Inflammatory macrophage treated with lipopolysaccharide for 4 hours (primary cell): Measurements from ENCODE around the gene KIRREL3.

Experiments
- DNase-seq: peaks from one replicate; pipeline ENCODE4 v3.0.0-alpha.2; 2020

The KIRREL3 gene

GRCh38 chr11:126522152-126522551, 478.4 kb downstream of the KIRREL3 start:
- DNase-seq, result no peak

GRCh38 chr11:126521196-126521595, 479.4 kb downstream of the KIRREL3 start:
- DNase-seq, result no peak

- DNase-seq, result no peak
These were observed 480.5 kb downstream of the KIRREL3 start for GRCh38 chr11:126519764-126520734.

- DNase-seq, result no peak
These were observed 481.4 kb downstream of the KIRREL3 start for GRCh38 chr11:126518972-126519690.

- DNase-seq, result no peak
These were observed 482.2 kb downstream of the KIRREL3 start for GRCh38 chr11:126518071-126518971.

GRCh38 chr11:126515501-126515900, 485.1 kb downstream of the KIRREL3 start:
- no peak for DNase-seq

- no peak for DNase-seq
These were observed 486.4 kb downstream of the KIRREL3 start for GRCh38 chr11:126514061-126514693.

- no peak for DNase-seq
These were observed 487.5 kb downstream of the KIRREL3 start for GRCh38 chr11:126512741-126513715.

GRCh38 chr11:126512251-126512650, 488.3 kb downstream of the KIRREL3 start:
- DNase-seq, result no peak

GRCh38 chr11:126511475-126512115, 489.0 kb downstream of the KIRREL3 start:
- no peak for DNase-seq

GRCh38 chr11:126510621-126511370, 489.8 kb downstream of the KIRREL3 start:
- no peak for DNase-seq

GRCh38 chr11:126507646-126508045, 492.9 kb downstream of the KIRREL3 start:
- DNase-seq, result no peak

GRCh38 chr11:126506789-126507188, 493.8 kb downstream of the KIRREL3 start:
- no peak for DNase-seq

- no peak for DNase-seq
These were observed 497.6 kb downstream of the KIRREL3 start for GRCh38 chr11:126502982-126503381.

- no peak for DNase-seq
These were observed 498.4 kb downstream of the KIRREL3 start for GRCh38 chr11:126502159-126502558.

GRCh38 chr11:126501641-126502040, 498.9 kb downstream of the KIRREL3 start:
- no peak for DNase-seq

GRCh38 chr11:126500981-126501380, 499.6 kb downstream of the KIRREL3 start:
- no peak for DNase-seq

- peak; percentile 1 for DNase-seq
These were observed 501.3 kb downstream of the KIRREL3 start for GRCh38 chr11:126499131-126499752.

GRCh38 chr11:126498281-126498680, 502.3 kb downstream of the KIRREL3 start:
- no peak for DNase-seq
